Endothelial cell (in vitro differentiated cells): ENCODE measurements around the gene ZNF438. TPM values are rescaled to one million over a fixed set of nuclear protein-coding genes. Genes with fewer than 3 reads are reported as not detected.
"Not testable (repeated sequence)": the region's sequence is repeated elsewhere in the genome, so short reads cannot be mapped to it uniquely, and the experiment has no call there.

Source experiments
- DNase-seq: peaks from one replicate; pipeline ENCODE4 v3.0.0; 2021; ENCODE audit warnings: low spot score
- H3K27ac Mint-ChIP-seq: one replicate; pipeline ENCODE4 v1.8.0; 2021; ENCODE audit warnings: mixed read lengths, inconsistent platforms; ENCODE audit not compliant: unreplicated experiment
- H3K27me3 Mint-ChIP-seq: one replicate; pipeline ENCODE4 v1.8.0; 2021; ENCODE audit warnings: mild to moderate bottlenecking, moderate library complexity, mixed read lengths, inconsistent platforms; ENCODE audit not compliant: unreplicated experiment
- H3K36me3 Mint-ChIP-seq: one replicate; pipeline ENCODE4 v1.8.0; 2021; ENCODE audit warnings: mild to moderate bottlenecking, low read depth, mixed read lengths, inconsistent platforms; ENCODE audit not compliant: unreplicated experiment
- H3K4me1 Mint-ChIP-seq: one replicate; pipeline ENCODE4 v1.8.0; 2021; ENCODE audit warnings: mild to moderate bottlenecking, mixed read lengths, inconsistent platforms; ENCODE audit not compliant: unreplicated experiment
- H3K4me3 Mint-ChIP-seq: one replicate; pipeline ENCODE4 v1.8.0; 2021; ENCODE audit warnings: mild to moderate bottlenecking, mixed read lengths, inconsistent platforms; ENCODE audit not compliant: unreplicated experiment
- H3K9me3 Mint-ChIP-seq: one replicate; pipeline ENCODE4 v1.8.0; 2021; ENCODE audit warnings: mixed read lengths, inconsistent platforms; ENCODE audit not compliant: unreplicated experiment
- CTCF ChIP-seq: fragments of 200-600 bp; sonication (generic); IDR thresholded peaks from one replicate; pipeline ENCODE4 v1.5.0; 2021; ENCODE audit warnings: antibody characterized with exemption; ENCODE audit not compliant: unreplicated experiment
- total RNA-seq: library from RNA; stranded (reverse); fragmentation: NEBNext Ultra II Directional; extraction: Animal tissue kit (Norgen Biotek cat#: 25700); gene quantifications from one replicate; pipeline ENCODE4 v1.2.1, GENCODE V29; 2021; ENCODE audit not compliant: unreplicated experiment

Gene ZNF438
- total RNA-seq, 1 donor from 2014 or later = 4.3 TPM

- H3K27ac Mint-ChIP-seq = no peak overlapping the region
- TF ChIP-seq CTCF = no peak
- H3K4me3 Mint-ChIP-seq = no peak overlapping the region
- peaks cover 8% of the 10 kb centered on the region for H3K36me3 Mint-ChIP-seq
- H3K9me3 Mint-ChIP-seq = peaks cover 4% of the 10 kb centered on the region
- DNase-seq = no peak
- H3K4me1 Mint-ChIP-seq = no peaks in the 10 kb centered on the region
- no peaks in the 10 kb centered on the region for H3K27me3 Mint-ChIP-seq
Measured at GRCh38 chr10:30988831-30989435, 42.7 kb downstream of the ZNF438 start.

GRCh38 chr10:30987463-30987862, 44.2 kb downstream of the ZNF438 start:
- Mint-ChIP-seq H3K4me3 (no peak overlapping the region), H3K27me3 (no peaks in the 10 kb centered on the region), H3K36me3 (no peaks in the 10 kb centered on the region), H3K4me1 (no peaks in the 10 kb centered on the region), H3K27ac (no peak overlapping the region), H3K9me3 (no peaks in the 10 kb centered on the region)
- no peak for DNase-seq
- TF ChIP-seq CTCF = no peak

GRCh38 chr10:30986053-30986555, 45.6 kb downstream of the ZNF438 start:
- DNase-seq = no peak
- H3K27me3 Mint-ChIP-seq = no peaks in the 10 kb centered on the region
- H3K4me1 Mint-ChIP-seq = no peaks in the 10 kb centered on the region
- no peaks in the 10 kb centered on the region for H3K36me3 Mint-ChIP-seq
- no peak overlapping the region for H3K4me3 Mint-ChIP-seq
- no peaks in the 10 kb centered on the region for H3K9me3 Mint-ChIP-seq
- H3K27ac Mint-ChIP-seq = no peak overlapping the region
- TF ChIP-seq CTCF = no peak

GRCh38 chr10:30985512-30985911, 46.2 kb downstream of the ZNF438 start:
- H3K9me3 Mint-ChIP-seq = no peaks in the 10 kb centered on the region
- no peak for DNase-seq
- no peaks in the 10 kb centered on the region for H3K27me3 Mint-ChIP-seq
- H3K4me1 Mint-ChIP-seq = no peaks in the 10 kb centered on the region
- peaks cover 4% of the 10 kb centered on the region for H3K36me3 Mint-ChIP-seq
- no peak overlapping the region for H3K4me3 Mint-ChIP-seq
- no peak overlapping the region for H3K27ac Mint-ChIP-seq
- no peak for TF ChIP-seq CTCF

- Mint-ChIP-seq H3K27ac (no peak overlapping the region), H3K9me3 (no peaks in the 10 kb centered on the region), H3K27me3 (no peaks in the 10 kb centered on the region), H3K4me1 (no peaks in the 10 kb centered on the region), H3K4me3 (no peak overlapping the region), H3K36me3 (peaks cover 4% of the 10 kb centered on the region)
- no peak for DNase-seq
- no peak for TF ChIP-seq CTCF
Measured at GRCh38 chr10:30984563-30985328, 46.9 kb downstream of the ZNF438 start.

GRCh38 chr10:30983209-30983608, 48.5 kb downstream of the ZNF438 start:
- H3K4me1 Mint-ChIP-seq, H3K36me3 Mint-ChIP-seq, H3K4me3 Mint-ChIP-seq, H3K27ac Mint-ChIP-seq, H3K9me3 Mint-ChIP-seq, DNase-seq, H3K27me3 Mint-ChIP-seq: not testable (repeated sequence)
